Esophagus squamous epithelium (tissue), 5 donors: ENCODE measurements around the gene RIMBP2. TPM values are rescaled to one million over a fixed set of nuclear protein-coding genes. Genes with fewer than 3 reads are reported as not detected.

Source experiments
- DNase-seq: peaks from one replicate; lab custom pipeline; 2025; lab: John Stamatoyannopoulos, UW
- H3K27ac ChIP-seq, 4 donors: fragments of 200-600 bp; sonication (generic); one replicate each; pipeline ENCODE4 v1.5.1; 2016 to 2019; ENCODE audit warnings: mild to moderate bottlenecking in 1 of 4
- H3K27me3 ChIP-seq, 4 donors: fragments of 200-600 bp; sonication (generic); 1 replicate in 3 of 4; 2 replicates in 1 of 4; pipeline versions ENCODE4 v1.5.1 to v1.6.0; 2017 to 2021; ENCODE audit warnings: antibody characterized with exemption in 1 of 4
- H3K36me3 ChIP-seq, 3 donors: fragments of 200-600 bp; sonication (generic); one replicate each; pipeline ENCODE4 v1.5.1; 2016 to 2019
- H3K4me1 ChIP-seq, 3 donors: fragments of 200-600 bp; sonication (generic); one replicate each; pipeline ENCODE4 v1.5.1; 2017 to 2019
- H3K4me3 ChIP-seq, 4 donors: fragments of 200-600 bp; sonication (generic); 1 replicate in 3 of 4; 2 replicates in 1 of 4; pipeline ENCODE4 v1.5.1; 2016 to 2019; ENCODE audit warnings: mild to moderate bottlenecking in 2 of 4, moderate library complexity in 1 of 4
- H3K9me3 ChIP-seq, 3 donors: fragments of 200-600 bp; sonication (generic); one replicate each; pipeline ENCODE4 v1.5.1; 2016 to 2019
- POLR2A ChIP-seq, 4 donors: fragments of 450-650 bp; IDR thresholded peaks; one replicate each; pipeline ENCODE4 v1.6.1; 2017; ENCODE audit warnings: antibody characterized with exemption in 4 of 4, mild to moderate bottlenecking in 4 of 4, moderate library complexity in 3 of 4
- WGBS, 2 donors: methylation state at CpG; one replicate each; pipeline ENCODE4 v1.1.5; 2018; 5-methylcytosine and 5-hydroxymethylcytosine counted together
- intact Hi-C: fragments of 100-400 bp; cut with DNase I; formaldehyde crosslinking; loops from one replicate; pipeline ENCODE4 v1.15.0; 2022
- total RNA-seq, 4 donors: library from RNA; depleted of rRNA; stranded (reverse); fragments of >200 nt; gene quantifications; one replicate each; pipeline ENCODE4 v1.1.0, GENCODE V29; 2016
- TF ChIP-seq, protein P1 (sequence below), 6 experiments: fragments of 450-650 bp in 4 of 6; fragments of 200-600 bp in 2 of 6; sonication (generic) in 2 of 6; IDR thresholded peaks; one replicate each; pipeline ENCODE4 v1.5.1; 2016 to 2019; ENCODE audit warnings: antibody characterized with exemption in 6 of 6, mild to moderate bottlenecking in 4 of 6, moderate library complexity in 4 of 6
- donor health status: DM: yes; HTN: yes; CAD: no.

RIMBP2 gene
- total RNA-seq, 4 donors from 2014 or later: 0.08 to 0.76 (median 0.46) TPM

DNA sequence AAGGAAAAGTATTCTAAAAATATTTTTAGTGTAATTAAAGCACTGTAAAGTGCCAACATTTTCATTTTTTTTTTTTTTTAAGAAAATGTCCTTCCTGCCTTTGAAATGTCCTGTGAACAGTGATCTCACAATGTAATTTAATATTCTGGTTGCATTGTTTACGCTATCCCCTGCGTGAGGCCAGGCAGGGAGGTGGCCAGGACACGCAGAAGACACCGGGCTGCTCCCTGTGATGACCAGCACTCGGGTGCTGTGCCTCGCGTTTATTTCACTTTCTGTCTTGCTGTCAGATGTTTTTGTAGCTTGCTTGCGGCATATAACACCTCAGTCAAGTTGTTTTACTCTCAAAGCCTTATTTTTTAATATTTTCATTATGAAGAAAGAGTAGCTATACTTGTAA is 359.9 kb downstream of the RIMBP2 start:
- peaks cover 0 to 61% (median 0%) of the 10 kb centered on the region in 4 donors for H3K27me3 ChIP-seq
- 47 to 57% methylated on average over 8 of the region's 8 CpGs for WGBS, 2 donors

DNA sequence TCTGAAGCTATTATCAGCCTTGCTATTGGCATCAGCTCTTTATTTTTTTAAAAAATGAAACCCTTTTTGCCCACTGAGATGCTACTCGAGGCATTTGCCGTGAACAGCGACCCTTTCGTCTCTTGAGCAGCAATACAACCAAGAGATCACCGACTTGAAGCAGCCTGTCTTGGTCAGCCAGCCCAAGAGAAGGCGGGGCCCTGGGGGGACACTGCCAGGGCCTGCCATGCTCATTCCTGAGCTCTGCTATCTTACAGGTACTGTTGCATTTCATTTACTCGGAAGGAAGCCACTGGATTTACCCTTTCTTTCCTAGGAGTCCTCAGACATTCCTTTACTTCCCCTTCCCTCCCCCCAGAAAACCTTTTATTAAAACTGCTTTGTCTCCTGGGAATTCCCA is 361.7 kb downstream of the RIMBP2 start:
- no peak for DNase-seq
- Histone ChIP-seq H3K9me3 (no peaks in the 10 kb centered on the region), H3K36me3 (no peaks in the 10 kb centered on the region), H3K4me3 (no peak overlapping the region), H3K4me1 (peaks cover 0 to 19% (median 3%) of the 10 kb centered on the region in 3 donors), H3K27ac (no peak overlapping the region), H3K27me3 (peaks cover 0 to 55% (median 0%) of the 10 kb centered on the region in 4 donors)
- WGBS, 2 donors: 56 to 58% methylated on average over 7 of the region's 7 CpGs
- TF ChIP-seq POLR2A (IDR thresholded peaks at IDR 0.05): no peak
- TF ChIP-seq, protein P1, sequence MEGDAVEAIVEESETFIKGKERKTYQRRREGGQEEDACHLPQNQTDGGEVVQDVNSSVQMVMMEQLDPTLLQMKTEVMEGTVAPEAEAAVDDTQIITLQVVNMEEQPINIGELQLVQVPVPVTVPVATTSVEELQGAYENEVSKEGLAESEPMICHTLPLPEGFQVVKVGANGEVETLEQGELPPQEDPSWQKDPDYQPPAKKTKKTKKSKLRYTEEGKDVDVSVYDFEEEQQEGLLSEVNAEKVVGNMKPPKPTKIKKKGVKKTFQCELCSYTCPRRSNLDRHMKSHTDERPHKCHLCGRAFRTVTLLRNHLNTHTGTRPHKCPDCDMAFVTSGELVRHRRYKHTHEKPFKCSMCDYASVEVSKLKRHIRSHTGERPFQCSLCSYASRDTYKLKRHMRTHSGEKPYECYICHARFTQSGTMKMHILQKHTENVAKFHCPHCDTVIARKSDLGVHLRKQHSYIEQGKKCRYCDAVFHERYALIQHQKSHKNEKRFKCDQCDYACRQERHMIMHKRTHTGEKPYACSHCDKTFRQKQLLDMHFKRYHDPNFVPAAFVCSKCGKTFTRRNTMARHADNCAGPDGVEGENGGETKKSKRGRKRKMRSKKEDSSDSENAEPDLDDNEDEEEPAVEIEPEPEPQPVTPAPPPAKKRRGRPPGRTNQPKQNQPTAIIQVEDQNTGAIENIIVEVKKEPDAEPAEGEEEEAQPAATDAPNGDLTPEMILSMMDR (IDR thresholded peaks at IDR 0.05): no peak
- intact Hi-C loops: no loop called here

More for the DNA sequence above, 359.9 kb downstream of the RIMBP2 start:
- no peak for DNase-seq
- H3K9me3 ChIP-seq: no peaks in the 10 kb centered on the region
- no peak overlapping the region for H3K27ac ChIP-seq
- H3K4me3 ChIP-seq: no peak overlapping the region
- intact Hi-C loops: no loop called here
- TF ChIP-seq, protein P1 (IDR thresholded peaks at IDR 0.05): no peak
- no peak for TF ChIP-seq POLR2A (IDR thresholded peaks at IDR 0.05)
- peaks cover 0 to 12% (median 0%) of the 10 kb centered on the region in 3 donors for H3K4me1 ChIP-seq
- no peaks in the 10 kb centered on the region for H3K36me3 ChIP-seq

DNA sequence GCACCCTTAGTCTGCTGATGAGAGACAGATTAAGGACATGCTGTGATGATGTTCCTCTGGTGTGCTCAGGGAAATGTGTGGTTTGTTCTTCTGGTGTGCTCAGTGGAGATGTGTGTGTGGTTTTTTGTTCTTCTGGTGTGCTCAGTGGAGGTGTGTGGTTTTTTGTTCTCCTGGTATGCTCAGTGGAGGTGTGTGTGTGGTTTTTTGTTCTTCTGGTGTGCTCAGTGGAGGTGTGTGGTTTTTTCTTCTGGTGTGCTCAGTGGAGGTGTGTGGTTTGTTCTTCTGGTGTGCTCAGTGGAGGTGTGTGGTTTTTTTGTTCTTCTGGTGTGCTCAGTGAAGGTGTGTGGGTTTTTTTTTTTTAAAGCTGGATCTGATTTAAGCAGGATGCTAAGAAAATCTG is 363.0 kb downstream of the RIMBP2 start:
- no peak for DNase-seq
- Histone ChIP-seq H3K9me3 (no peaks in the 10 kb centered on the region), H3K36me3 (no peaks in the 10 kb centered on the region), H3K27me3 (peaks cover 0 to 52% (median 0%) of the 10 kb centered on the region in 4 donors), H3K27ac (no peak overlapping the region), H3K4me3 (no peak overlapping the region), H3K4me1 (peaks cover 0 to 19% (median 3%) of the 10 kb centered on the region in 3 donors)
- intact Hi-C loops: no loop called here
- no peak for TF ChIP-seq POLR2A (IDR thresholded peaks at IDR 0.05)
- TF ChIP-seq, protein P1 (IDR thresholded peaks at IDR 0.05): no peak

DNA sequence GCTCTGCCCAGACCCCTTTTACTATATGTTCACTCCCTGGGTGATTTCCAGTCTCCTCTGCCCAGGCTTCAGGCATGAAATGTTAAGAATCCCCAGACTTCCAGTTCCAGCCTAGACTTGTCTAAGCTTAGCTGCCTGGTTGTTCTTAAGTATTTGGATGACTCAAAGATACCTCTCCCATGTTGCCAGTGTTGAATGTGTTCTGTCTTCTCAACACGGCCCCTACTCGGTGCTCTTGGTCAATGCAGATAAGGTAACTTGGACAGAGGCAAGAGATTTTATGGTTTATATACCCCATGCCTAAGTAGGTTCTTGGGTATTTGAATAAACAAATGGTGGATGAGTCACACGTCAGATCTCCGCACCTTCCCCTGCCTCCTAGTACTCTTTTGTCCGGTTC is 364.8 kb downstream of the RIMBP2 start:
- Histone ChIP-seq H3K27me3 (peaks cover 0 to 35% (median 0%) of the 10 kb centered on the region in 4 donors), H3K27ac (no peak overlapping the region), H3K4me1 (peaks cover 0 to 15% (median 3%) of the 10 kb centered on the region in 3 donors), H3K9me3 (no peaks in the 10 kb centered on the region), H3K4me3 (no peak overlapping the region), H3K36me3 (no peaks in the 10 kb centered on the region)
- DNase-seq: no peak
- intact Hi-C loops: no loop called here
- 36 to 52% methylated on average over 5 of the region's 5 CpGs for WGBS, 2 donors
- TF ChIP-seq POLR2A (IDR thresholded peaks at IDR 0.05): no peak
- TF ChIP-seq, protein P1 (IDR thresholded peaks at IDR 0.05): no peak

DNA sequence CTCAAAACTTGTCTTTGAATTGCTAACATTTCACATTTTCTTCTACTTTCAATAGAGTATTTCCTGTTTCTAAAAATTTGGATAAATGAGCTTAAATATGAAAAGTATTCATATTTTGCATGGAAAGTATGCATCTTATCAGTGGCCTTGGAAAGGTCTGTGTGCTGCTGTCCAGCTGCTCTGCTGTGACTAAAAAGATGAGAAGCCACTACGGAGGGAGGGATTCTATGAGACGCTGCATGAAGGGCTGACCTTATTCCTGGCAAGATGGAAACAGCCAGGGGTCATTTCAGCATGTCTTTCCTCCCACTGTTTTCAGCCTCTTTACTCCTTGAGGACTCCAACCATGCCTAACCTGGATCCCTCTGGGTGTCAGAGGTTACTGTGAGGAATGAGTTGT is 365.4 kb downstream of the RIMBP2 start:
- TF ChIP-seq, protein P1 (IDR thresholded peaks at IDR 0.05): no peak
- no peak for TF ChIP-seq POLR2A (IDR thresholded peaks at IDR 0.05)
- H3K9me3 ChIP-seq: no peaks in the 10 kb centered on the region
- no peak overlapping the region for H3K4me3 ChIP-seq
- H3K36me3 ChIP-seq: no peaks in the 10 kb centered on the region
- no peak overlapping the region for H3K27ac ChIP-seq
- intact Hi-C loops: no loop called here
- 24 to 59% methylated on average over 2 of the region's 2 CpGs for whole genome bisulfite sequencing, 2 donors
- H3K27me3 ChIP-seq: peaks cover 0 to 32% (median 0%) of the 10 kb centered on the region in 4 donors
- no peak for DNase-seq
- H3K4me1 ChIP-seq: peaks cover 0 to 15% (median 3%) of the 10 kb centered on the region in 3 donors
